Glutamatergic neuron (in vitro differentiated cells): ENCODE results near the gene IFITM10. TPM values are rescaled to one million over a fixed set of nuclear protein-coding genes. Genes with fewer than 3 reads are reported as not detected.

Experiments
- DNase-seq: peaks from one replicate; pipeline ENCODE4 v3.0.0; 2022
- H3K27ac Mint-ChIP-seq: one replicate; pipeline ENCODE4 v1.8.0; 2020; ENCODE audit warnings: mild to moderate bottlenecking, mixed read lengths, inconsistent platforms; ENCODE audit not compliant: unreplicated experiment
- H3K27me3 Mint-ChIP-seq: one replicate; pipeline ENCODE4 v1.8.0; 2020; ENCODE audit warnings: mild to moderate bottlenecking, moderate library complexity, mixed read lengths, inconsistent platforms; ENCODE audit not compliant: unreplicated experiment
- H3K36me3 Mint-ChIP-seq: one replicate; pipeline ENCODE4 v1.8.0; 2020; ENCODE audit warnings: mild to moderate bottlenecking, mixed read lengths, inconsistent platforms; ENCODE audit not compliant: unreplicated experiment
- H3K4me1 Mint-ChIP-seq: one replicate; pipeline ENCODE4 v1.8.0; 2020; ENCODE audit warnings: mild to moderate bottlenecking, low read depth, mixed read lengths, inconsistent platforms; ENCODE audit not compliant: unreplicated experiment
- H3K4me3 Mint-ChIP-seq: one replicate; pipeline ENCODE4 v1.8.0; 2020; ENCODE audit warnings: mild to moderate bottlenecking, mixed read lengths, inconsistent platforms; ENCODE audit not compliant: unreplicated experiment
- H3K9me3 Mint-ChIP-seq: one replicate; pipeline ENCODE4 v1.8.0; 2020; ENCODE audit warnings: mild to moderate bottlenecking, moderate library complexity, mixed read lengths, inconsistent platforms; ENCODE audit not compliant: unreplicated experiment
- total RNA-seq: library from RNA; stranded (reverse); fragmentation: NEBNext Ultra II Directional; extraction: Animal tissue kit (Norgen Biotek cat#: 25700); gene quantifications from one replicate; pipeline ENCODE4 v1.2.1, GENCODE V29; 2021; ENCODE audit not compliant: unreplicated experiment
- TF ChIP-seq, protein P1 (sequence below): fragments of 200-600 bp; sonication (generic); IDR thresholded peaks from one replicate; pipeline ENCODE4 v1.5.0; 2021; ENCODE audit not compliant: partially characterized antibody, unreplicated experiment

The IFITM10 gene
- total RNA-seq, 1 donor from 2014 or later = 5.4 TPM

DNA sequence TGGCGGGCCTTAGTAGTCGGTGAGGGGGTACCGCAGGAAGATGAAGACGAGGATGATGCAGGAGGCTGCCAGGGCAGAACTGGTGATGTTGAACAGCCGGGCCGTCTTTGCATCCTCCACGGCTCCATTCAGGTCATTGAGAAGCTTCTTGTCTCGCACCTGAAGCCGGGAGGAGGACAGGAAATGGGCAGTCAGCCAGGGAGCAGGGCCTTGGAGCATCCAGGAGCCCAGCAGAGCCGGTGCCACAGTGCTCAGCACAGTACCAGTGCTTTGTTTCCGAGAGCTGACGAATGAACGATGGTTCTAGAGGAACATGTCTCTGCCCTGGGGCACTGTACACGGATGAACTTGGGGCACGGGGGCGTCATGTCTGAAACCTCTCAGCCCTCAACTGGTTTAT is 15.1 kb downstream of the IFITM10 start:
- no peak overlapping the region for H3K27ac Mint-ChIP-seq
- H3K9me3 Mint-ChIP-seq = peaks cover 22% of the 10 kb centered on the region
- H3K36me3 Mint-ChIP-seq = peaks cover 37% of the 10 kb centered on the region
- no peak for DNase-seq
- TF ChIP-seq, protein P1, sequence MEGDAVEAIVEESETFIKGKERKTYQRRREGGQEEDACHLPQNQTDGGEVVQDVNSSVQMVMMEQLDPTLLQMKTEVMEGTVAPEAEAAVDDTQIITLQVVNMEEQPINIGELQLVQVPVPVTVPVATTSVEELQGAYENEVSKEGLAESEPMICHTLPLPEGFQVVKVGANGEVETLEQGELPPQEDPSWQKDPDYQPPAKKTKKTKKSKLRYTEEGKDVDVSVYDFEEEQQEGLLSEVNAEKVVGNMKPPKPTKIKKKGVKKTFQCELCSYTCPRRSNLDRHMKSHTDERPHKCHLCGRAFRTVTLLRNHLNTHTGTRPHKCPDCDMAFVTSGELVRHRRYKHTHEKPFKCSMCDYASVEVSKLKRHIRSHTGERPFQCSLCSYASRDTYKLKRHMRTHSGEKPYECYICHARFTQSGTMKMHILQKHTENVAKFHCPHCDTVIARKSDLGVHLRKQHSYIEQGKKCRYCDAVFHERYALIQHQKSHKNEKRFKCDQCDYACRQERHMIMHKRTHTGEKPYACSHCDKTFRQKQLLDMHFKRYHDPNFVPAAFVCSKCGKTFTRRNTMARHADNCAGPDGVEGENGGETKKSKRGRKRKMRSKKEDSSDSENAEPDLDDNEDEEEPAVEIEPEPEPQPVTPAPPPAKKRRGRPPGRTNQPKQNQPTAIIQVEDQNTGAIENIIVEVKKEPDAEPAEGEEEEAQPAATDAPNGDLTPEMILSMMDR = no peak
- peaks cover 23% of the 10 kb centered on the region for H3K4me1 Mint-ChIP-seq
- H3K4me3 Mint-ChIP-seq = no peak overlapping the region
- peaks cover 32% of the 10 kb centered on the region for H3K27me3 Mint-ChIP-seq

DNA sequence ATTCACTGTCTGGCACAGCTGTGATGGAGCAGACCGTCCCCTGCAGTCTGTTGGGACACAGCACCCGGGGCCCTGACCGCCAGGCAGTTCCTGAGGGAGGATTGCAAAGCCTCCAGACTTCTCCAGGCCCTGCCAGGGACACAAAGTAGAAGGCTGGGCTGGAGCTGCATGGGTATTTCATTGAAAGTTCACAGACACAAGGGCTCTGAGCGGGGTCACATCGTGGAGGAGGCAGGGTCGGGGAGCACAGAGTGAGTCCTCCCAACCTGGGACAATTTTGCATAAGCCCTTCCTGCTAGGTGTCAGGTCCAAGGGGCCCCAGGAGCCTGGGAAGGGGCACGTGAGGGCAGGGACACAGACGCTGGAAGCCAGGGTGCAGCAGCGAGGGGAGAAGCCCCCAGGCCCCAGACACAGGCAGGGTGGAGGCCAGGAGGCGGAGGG is 15.7 kb downstream of the IFITM10 start:
- H3K27me3 Mint-ChIP-seq = peaks cover 32% of the 10 kb centered on the region
- no peak for DNase-seq
- peaks cover 21% of the 10 kb centered on the region for H3K9me3 Mint-ChIP-seq
- TF ChIP-seq, protein P1 = no peak
- H3K36me3 Mint-ChIP-seq = peaks cover 36% of the 10 kb centered on the region
- H3K4me3 Mint-ChIP-seq = no peak overlapping the region
- H3K4me1 Mint-ChIP-seq = peaks cover 26% of the 10 kb centered on the region
- H3K27ac Mint-ChIP-seq = no peak overlapping the region

DNA sequence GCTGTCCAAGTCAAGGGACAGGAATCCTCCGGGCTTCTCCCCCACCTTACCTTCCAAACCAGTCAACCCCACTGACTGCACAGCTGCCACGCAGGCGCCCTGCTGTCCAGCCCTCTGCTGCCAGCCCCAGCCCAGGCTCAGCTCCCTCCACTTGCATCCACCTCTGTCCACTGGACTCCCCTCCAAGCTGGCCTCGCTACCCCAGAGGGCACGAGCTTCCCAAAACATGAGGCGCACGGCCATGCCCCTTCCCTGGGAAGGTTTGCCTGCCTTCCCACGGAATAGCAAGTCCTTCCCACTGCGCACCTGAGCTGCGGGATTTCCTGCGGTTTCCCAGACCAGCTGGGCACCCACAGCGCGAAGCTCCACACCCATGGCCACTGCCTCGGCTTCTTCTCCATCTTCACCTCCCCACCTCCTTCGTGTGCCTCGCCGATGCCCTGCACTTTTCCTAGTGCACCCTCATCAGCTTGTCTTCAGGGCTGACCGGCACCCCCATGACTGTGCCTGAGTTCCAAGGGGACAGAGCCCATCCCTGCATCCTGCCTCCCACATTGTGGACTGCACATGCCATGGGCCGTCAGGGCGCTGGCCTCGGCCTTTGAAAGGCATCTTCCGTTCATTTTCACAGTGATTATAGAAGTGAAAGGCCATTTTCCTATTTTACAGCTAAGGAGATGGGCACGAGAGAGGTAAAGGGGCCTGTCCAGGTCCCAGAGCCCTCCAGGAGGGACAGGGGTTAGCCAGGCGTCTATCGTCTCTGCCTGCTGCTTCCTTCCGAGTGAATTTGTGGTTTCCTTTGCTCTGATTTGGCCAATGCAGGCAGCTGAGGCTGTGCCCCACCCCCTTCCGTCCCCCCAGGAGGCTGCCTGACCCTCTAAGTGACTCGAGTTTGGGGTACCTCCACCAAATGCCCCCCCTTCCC is 16.4 kb downstream of the IFITM10 start:
- Mint-ChIP-seq H3K36me3 (peaks cover 29% of the 10 kb centered on the region), H3K4me3 (no peak overlapping the region), H3K4me1 (peaks cover 19% of the 10 kb centered on the region), H3K27ac (no peak overlapping the region), H3K9me3 (peaks cover 16% of the 10 kb centered on the region), H3K27me3 (peaks cover 29% of the 10 kb centered on the region)
- no peak for DNase-seq
- TF ChIP-seq, protein P1 = no peak

DNA sequence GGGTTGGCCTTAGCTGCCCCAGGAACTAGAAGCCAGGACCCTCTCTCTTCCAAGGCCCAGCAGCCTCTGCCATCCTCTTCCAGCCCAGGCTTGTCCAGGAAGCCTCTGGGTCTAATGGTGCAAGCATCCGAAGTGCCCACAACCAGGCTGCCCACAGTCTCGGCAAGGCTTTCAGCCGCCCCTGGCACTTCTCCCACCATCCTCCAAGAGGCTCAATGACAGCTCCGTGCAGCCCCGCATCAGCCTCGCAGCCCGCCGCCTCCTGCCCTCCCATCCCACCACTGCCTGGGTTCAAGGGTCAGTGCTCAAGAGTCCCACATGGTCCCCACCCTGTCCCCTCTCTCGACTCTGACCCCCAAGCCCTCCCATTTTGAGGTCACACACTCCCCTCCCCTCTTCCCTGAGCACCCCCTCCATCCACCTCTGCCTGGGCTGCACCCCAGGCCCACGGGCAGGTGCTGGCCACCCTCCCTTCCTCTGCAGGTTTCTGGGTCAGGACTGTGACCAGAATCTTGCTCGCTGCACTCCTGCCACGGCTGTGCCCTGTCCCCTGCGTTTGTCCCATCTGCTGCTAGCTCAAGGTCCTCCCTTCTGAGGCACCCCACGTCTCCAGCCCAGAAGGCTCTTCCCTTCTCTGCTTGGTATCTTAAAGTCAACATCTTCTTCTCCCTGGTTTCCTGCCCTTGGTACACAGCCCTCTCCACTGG is 17.2 kb downstream of the IFITM10 start:
- Mint-ChIP-seq H3K4me3 (no peak overlapping the region), H3K27ac (no peak overlapping the region), H3K4me1 (peaks cover 18% of the 10 kb centered on the region), H3K36me3 (peaks cover 23% of the 10 kb centered on the region), H3K27me3 (peaks cover 28% of the 10 kb centered on the region), H3K9me3 (peaks cover 13% of the 10 kb centered on the region)
- no peak for DNase-seq
- TF ChIP-seq, protein P1 = no peak
